Cardiac muscle cell (in vitro differentiated cells and primary cell): Measurements from ENCODE around the gene GPR108. TPM values are rescaled to one million over a fixed set of nuclear protein-coding genes. Genes with fewer than 3 reads are reported as not detected.
"Not testable (repeated sequence)": the region's sequence is repeated elsewhere in the genome, so short reads cannot be mapped to it uniquely, and the experiment has no call there.

Experiments used
- DNase-seq, 2 donors: peaks; one replicate each; pipeline versions ENCODE4 v3.0.0 to v3.0.0-alpha.2; 2010 to 2017; ENCODE audit warnings: low read depth in 1 of 2, low spot score in 1 of 2
- H3K27ac ChIP-seq: fragments of 200-600 bp; sonication (generic); 2 replicates; pipeline ENCODE4 v1.5.1; 2016
- H3K27me3 ChIP-seq: fragments of 200-600 bp; sonication (generic); 2 replicates; pipeline ENCODE4 v1.6.0; 2016; ENCODE audit warnings: control low read depth
- H3K36me3 ChIP-seq: fragments of 200-600 bp; sonication (generic); 2 replicates; pipeline ENCODE4 v1.5.1; 2016; ENCODE audit warnings: control low read depth
- H3K4me1 ChIP-seq: fragments of 200-600 bp; sonication (generic); 2 replicates; pipeline ENCODE4 v1.8.1; 2017; ENCODE audit warnings: low read depth, mild to moderate bottlenecking, mixed run types
- H3K4me3 ChIP-seq: fragments of 200-600 bp; sonication (generic); 2 replicates; pipeline ENCODE4 v1.5.1; 2016; ENCODE audit warnings: mild to moderate bottlenecking
- H3K9me3 ChIP-seq: fragments of 200-600 bp; sonication (generic); 2 replicates; pipeline ENCODE4 v1.5.1; 2017; ENCODE audit warnings: low read depth, mild to moderate bottlenecking, control low read depth
- CTCF ChIP-seq: IDR thresholded peaks from 2 replicates; pipeline ENCODE4 v1.5.1; 2012; ENCODE audit warnings: low read depth, mild to moderate bottlenecking, low read length
- polyA plus RNA-seq: library from polyadenylated mRNA; unstranded; fragments of >200 nt; fragmentation: Nextera tagmentation; extraction: Ambion mirVana; gene quantifications from 2 replicates; pipeline ENCODE4 v1.2.1, GENCODE V29; 2016
- total RNA-seq: library from RNA; depleted of rRNA; stranded (reverse); fragments of >200 nt; gene quantifications from 2 replicates; pipeline ENCODE4 v1.2.3, GENCODE V29; 2016

GPR108 gene
- total and polyA plus RNA-seq, 2 experiments from 2014 or later = 91.3 to 113 TPM

- H3K4me1 ChIP-seq = no peaks in the 10 kb centered on the region
- no peaks in the 10 kb centered on the region for H3K9me3 ChIP-seq
- no peak overlapping the region for H3K4me3 ChIP-seq
- no peaks in the 10 kb centered on the region for H3K36me3 ChIP-seq
- no peak overlapping the region for H3K27ac ChIP-seq
- peak in 1 of 2 donors; percentile 66 for DNase-seq
- H3K27me3 ChIP-seq = no peaks in the 10 kb centered on the region
- TF ChIP-seq CTCF = no peak
Observed at GRCh38 chr19:6774821-6775707, 37.7 kb upstream of the GPR108 start.

GRCh38 chr19:6773323-6773931, 36.0 kb upstream of the GPR108 start:
- Histone ChIP-seq H3K27ac (no peak overlapping the region), H3K4me1 (no peaks in the 10 kb centered on the region), H3K9me3 (no peaks in the 10 kb centered on the region), H3K27me3 (no peaks in the 10 kb centered on the region), H3K4me3 (no peak overlapping the region), H3K36me3 (no peaks in the 10 kb centered on the region)
- TF ChIP-seq CTCF = no peak
- no peak for DNase-seq

- H3K36me3 ChIP-seq = no peaks in the 10 kb centered on the region
- no peak overlapping the region for H3K27ac ChIP-seq
- H3K9me3 ChIP-seq = no peaks in the 10 kb centered on the region
- no peak for DNase-seq
- no peaks in the 10 kb centered on the region for H3K4me1 ChIP-seq
- no peaks in the 10 kb centered on the region for H3K27me3 ChIP-seq
- H3K4me3 ChIP-seq = no peak overlapping the region
- TF ChIP-seq CTCF = no peak
Observed at GRCh38 chr19:6772866-6773322, 35.5 kb upstream of the GPR108 start.

GRCh38 chr19:6772028-6772865, 34.9 kb upstream of the GPR108 start, which contains the start of gene VAV1:
VAV1 (plus strand) TSS chr19:6772708; CDS start chr19:6772808, 100 bp downstream.
- H3K27ac ChIP-seq = no peak within 1 kb of the TSS
- peaks cover under 1% of the 10 kb centered on the region for H3K27me3 ChIP-seq
- H3K9me3 ChIP-seq = no peaks in the 10 kb centered on the region
- H3K4me1 ChIP-seq = no peaks in the 10 kb centered on the region
- no peak for DNase-seq
- no peaks in the 10 kb centered on the region for H3K36me3 ChIP-seq
- no peak within 1 kb of the TSS for H3K4me3 ChIP-seq
- TF ChIP-seq CTCF = no peak

- H3K27me3 ChIP-seq, DNase-seq, H3K27ac ChIP-seq, H3K9me3 ChIP-seq, H3K36me3 ChIP-seq, H3K4me3 ChIP-seq, H3K4me1 ChIP-seq: not testable (repeated sequence)
Observed at GRCh38 chr19:6771648-6772027, 34.3 kb upstream of the GPR108 start.
